PFSK-1 (cell line): ENCODE results near the gene LIN28B.

ENCODE experiments used
- POLR2AphosphoS5 ChIP-seq: IDR thresholded peaks from 2 replicates; pipeline ENCODE4 v1.6.1; 2012; ENCODE audit warnings: low read depth, mild to moderate bottlenecking, control low read depth, low read length, moderate library complexity
- SIN3A ChIP-seq: IDR thresholded peaks from 2 replicates; pipeline ENCODE4 v1.6.1; 2012; ENCODE audit warnings: mild to moderate bottlenecking, low read length, moderate library complexity, borderline replicate concordance; ENCODE audit not compliant: insufficient read depth
- TAF1 ChIP-seq: IDR thresholded peaks from 2 replicates; pipeline ENCODE4 v1.6.1; 2012; ENCODE audit warnings: low read length, control low read depth, borderline replicate concordance; ENCODE audit not compliant: insufficient read depth
- TF ChIP-seq, protein P1 (sequence below), 2 experiments: IDR thresholded peaks; 2 replicates each; pipeline versions ENCODE4 v1.6.1 to v1.8.0; 2011 to 2012; ENCODE audit warnings: low read depth in 2 of 2, low read length in 2 of 2, control low read depth in 1 of 2, inconsistent platforms in 1 of 2, mild to moderate bottlenecking in 1 of 2, moderate library complexity in 1 of 2; ENCODE audit not compliant: insufficient read depth in 1 of 2

DNA sequence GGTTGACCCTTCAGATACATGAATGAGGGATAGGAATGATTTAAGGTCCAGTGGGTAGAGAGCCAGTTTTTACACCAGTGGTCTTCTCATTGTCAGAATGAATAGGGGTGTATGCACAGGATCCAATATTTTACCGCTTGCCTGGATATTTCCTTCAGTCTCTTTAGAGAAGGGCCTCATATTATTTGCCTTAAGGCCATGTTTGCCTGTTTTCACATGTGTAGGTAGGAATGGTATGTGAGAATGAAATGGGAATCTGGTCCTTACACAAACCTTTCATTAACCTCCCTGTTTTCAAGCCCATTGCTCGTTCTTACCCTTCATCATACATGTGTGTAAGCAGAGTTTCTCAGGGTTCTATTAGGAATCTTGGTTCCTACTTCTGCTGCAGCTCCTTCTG lies 62.4 kb downstream of the LIN28B start:
- TF ChIP-seq, protein P1, sequence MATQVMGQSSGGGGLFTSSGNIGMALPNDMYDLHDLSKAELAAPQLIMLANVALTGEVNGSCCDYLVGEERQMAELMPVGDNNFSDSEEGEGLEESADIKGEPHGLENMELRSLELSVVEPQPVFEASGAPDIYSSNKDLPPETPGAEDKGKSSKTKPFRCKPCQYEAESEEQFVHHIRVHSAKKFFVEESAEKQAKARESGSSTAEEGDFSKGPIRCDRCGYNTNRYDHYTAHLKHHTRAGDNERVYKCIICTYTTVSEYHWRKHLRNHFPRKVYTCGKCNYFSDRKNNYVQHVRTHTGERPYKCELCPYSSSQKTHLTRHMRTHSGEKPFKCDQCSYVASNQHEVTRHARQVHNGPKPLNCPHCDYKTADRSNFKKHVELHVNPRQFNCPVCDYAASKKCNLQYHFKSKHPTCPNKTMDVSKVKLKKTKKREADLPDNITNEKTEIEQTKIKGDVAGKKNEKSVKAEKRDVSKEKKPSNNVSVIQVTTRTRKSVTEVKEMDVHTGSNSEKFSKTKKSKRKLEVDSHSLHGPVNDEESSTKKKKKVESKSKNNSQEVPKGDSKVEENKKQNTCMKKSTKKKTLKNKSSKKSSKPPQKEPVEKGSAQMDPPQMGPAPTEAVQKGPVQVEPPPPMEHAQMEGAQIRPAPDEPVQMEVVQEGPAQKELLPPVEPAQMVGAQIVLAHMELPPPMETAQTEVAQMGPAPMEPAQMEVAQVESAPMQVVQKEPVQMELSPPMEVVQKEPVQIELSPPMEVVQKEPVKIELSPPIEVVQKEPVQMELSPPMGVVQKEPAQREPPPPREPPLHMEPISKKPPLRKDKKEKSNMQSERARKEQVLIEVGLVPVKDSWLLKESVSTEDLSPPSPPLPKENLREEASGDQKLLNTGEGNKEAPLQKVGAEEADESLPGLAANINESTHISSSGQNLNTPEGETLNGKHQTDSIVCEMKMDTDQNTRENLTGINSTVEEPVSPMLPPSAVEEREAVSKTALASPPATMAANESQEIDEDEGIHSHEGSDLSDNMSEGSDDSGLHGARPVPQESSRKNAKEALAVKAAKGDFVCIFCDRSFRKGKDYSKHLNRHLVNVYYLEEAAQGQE (IDR thresholded peaks at IDR 0.05; ENCODE audit: insufficient read depth in 1 of 2, low read depth in 2 of 2, low read length in 2 of 2): no peak
- TF ChIP-seq SIN3A: no peak
- TF ChIP-seq POLR2AphosphoS5: no peak
- no peak for TF ChIP-seq TAF1
